ENCODE data around the gene CNTNAP2.
"Not testable (repeated sequence)": the region's sequence is repeated elsewhere in the genome, so short reads cannot be mapped to it uniquely, and the experiment has no call there.

Gene CNTNAP2

GRCh38 chr7:148395352-148395811 lies 2278.8 kb downstream of the CNTNAP2 start:
- no peak for DNase-seq

DNA sequence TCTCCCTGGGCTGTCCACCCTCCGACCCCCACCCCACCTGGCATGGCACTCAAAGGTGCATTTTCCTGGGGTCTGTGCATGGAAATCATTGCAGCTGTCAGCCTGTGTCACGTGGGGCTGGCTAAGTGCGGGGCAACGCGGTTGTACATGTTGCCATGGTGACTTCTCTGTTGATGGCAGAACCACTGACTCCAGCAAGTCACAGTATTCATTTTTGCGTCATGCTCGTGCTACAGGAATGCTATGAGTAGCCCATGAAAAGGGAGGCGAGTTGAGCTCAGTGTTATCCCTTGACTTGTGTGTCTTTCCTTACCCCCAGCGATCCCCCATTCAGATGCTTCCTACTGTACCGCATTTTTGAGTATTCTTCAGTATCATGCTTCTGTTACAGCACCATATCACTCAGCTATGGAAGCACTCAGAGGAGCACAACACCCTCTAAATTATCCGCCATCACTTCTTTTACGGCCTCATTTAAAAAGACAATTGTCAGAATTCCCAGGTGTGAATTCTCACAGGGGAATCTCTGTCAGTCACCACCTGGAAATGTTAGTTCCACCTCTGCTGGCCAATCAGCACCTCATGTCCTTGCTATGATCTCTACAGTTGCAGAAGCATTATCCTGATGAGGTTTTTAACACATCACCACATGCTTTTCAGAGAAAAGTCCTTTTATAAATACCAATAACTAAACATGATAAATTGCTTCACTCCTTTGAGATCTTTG lies 2279.6 kb downstream of the CNTNAP2 start:
- DNase-seq: no peak

DNA sequence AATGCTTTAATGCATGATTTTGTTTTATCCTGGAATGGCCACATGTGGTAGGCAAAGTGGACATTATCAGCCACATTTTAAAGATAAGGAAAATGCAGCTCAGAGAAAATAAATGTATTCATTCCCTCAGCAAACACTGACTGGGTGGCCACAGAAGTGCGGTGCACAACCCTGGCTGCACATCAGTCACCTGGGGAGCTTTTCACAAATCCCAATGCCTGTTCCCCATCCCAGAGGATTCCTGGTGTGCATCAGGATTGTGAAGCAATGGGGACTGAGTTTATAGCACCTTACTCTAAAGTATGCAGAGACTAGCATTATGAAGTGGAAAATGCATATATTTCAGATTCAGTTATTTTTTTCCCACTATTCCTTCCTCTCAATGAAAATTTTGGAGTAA lies 2280.5 kb downstream of the CNTNAP2 start:
- DNase-seq: no peak

- no peak for DNase-seq
These were observed 2280.9 kb downstream of the CNTNAP2 start for GRCh38 chr7:148397551-148397950.

- no peak for DNase-seq
These were observed 2281.4 kb downstream of the CNTNAP2 start for GRCh38 chr7:148397985-148398384.

DNA sequence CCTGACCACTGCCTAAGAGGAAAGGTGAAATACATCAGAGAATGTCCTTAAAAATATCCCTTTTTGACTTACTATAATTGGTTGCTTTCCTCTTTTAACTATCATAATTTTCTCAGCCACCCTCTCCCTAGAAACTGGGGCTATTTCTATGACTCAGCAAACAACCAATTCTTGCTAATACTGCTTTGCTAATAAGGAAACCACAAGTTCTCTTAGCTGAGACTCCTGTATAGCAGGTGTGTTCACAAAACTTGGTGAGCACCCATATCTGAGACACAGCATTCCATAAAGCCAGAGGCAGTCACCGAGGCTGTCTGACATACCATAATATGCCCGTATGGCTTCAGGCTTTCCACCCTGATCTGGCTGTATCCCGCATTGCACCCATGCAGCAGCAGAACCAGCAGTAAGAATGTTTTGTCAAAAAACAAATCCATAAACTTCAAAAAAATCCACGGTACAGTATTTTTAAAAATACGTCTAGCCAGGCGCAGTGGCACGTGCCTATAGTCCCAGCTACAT lies 2282.3 kb downstream of the CNTNAP2 start:
- no peak for DNase-seq

DNA sequence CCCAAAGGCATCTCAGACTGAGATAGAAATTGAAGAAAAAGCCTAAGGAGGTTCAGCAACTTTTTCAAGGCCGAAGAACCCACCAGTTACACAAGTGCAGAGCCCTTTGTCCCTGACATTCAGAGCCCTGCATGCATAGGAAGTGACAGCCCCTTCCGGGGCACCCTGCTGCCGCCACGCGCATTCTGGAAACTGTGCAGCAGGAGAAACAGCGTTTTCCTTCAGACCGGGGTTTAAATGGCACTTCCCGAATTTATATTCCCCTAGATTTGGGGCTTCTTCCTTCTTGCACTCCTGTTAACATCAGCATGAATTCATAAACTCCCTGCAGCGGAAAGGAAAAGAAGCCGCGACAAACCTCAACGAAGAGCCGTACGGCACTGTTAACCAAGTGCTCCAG lies 2283.5 kb downstream of the CNTNAP2 start:
- DNase-seq: no peak

DNA sequence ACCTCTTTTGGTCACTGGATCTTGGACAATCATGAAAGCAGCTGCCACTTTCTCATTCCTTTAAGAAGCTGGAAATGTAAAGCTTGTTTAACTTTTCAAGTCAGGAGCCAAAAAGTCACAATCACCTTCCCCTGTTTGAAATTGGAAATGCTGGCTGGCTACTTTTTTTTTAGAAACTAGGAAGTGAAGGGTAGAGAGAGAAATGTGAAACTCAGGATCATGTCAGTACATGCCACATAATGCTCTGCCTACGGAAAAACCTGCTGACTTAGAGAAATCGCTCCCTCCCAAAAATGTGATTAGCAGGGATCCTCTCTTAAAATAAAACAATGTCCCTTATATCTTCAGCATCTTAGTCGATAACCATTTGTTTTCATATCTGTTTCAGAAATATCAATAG lies 2285.6 kb downstream of the CNTNAP2 start:
- DNase-seq: no peak

DNA sequence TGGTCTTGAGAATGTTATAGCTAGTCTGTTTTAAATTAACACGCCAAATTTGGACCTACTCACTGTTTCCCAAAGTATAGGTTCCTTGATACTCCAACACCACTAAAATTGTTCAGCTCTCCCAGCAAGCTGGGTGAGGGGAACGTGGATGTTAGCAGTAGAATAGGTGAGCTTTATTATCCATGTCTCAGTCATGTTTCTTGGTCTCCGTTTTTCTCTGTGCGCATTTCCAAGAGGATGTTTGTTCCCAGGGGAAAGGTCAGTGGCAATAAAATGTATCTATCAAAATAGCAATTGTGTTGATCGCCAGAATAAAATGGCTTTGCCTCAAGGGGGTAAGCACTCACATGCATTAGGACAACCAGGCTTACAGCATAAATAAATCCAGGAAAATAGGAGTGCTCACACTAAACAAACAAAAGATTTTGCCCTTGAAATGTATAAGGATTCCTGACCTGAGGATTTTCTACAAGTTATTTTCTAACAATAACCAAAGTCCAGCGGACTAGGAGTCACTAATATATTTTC lies 2286.9 kb downstream of the CNTNAP2 start:
- no peak for DNase-seq

DNA sequence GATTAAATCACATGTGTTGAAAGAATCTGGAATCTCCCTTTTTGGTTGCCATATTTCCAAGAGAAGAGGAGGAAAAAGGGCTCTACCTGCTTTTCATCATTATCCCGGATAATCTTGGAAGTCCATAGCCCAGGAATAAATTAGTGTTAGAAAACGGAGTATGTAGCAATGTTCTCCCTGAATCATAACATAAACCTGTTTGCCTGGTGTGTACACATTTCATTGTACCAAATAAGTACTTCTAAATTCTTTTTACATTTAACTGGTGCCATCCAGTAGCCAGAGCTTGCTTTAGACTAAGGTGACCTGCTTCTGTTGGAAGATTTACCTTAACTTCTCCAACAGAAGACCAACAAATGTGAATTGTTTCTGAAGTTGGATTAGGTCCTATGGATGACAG lies 2291.7 kb downstream of the CNTNAP2 start:
- DNase-seq: no peak

GRCh38 chr7:148410905-148411304 lies 2294.3 kb downstream of the CNTNAP2 start:
- no peak for DNase-seq

- DNase-seq: no peak
These were observed 2296.1 kb downstream of the CNTNAP2 start for GRCh38 chr7:148412691-148413090.

- DNase-seq: no peak
These were observed 2303.5 kb downstream of the CNTNAP2 start for GRCh38 chr7:148419856-148420832.

DNA sequence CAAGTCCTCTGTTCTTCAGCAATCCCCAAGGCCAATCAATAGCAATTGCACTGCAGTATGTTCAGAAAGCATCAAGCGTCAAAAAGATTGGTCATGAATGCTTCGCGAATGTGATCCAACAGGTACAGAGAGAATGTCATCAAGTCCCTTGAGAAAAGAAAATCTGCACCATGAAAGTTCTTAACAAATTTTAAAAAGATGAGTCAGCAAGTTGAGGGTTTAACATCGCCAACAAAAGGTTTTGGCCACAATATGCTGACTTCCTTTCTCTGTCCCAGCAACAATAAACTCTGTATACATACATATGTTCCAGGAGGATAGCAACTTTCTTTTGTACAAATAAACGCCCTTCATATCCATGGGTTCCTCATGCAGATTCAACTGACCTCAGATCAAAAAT lies 2305.4 kb downstream of the CNTNAP2 start:
- no peak for DNase-seq

GRCh38 chr7:148426393-148426792 lies 2309.8 kb downstream of the CNTNAP2 start:
- not testable (repeated sequence) for DNase-seq

DNA sequence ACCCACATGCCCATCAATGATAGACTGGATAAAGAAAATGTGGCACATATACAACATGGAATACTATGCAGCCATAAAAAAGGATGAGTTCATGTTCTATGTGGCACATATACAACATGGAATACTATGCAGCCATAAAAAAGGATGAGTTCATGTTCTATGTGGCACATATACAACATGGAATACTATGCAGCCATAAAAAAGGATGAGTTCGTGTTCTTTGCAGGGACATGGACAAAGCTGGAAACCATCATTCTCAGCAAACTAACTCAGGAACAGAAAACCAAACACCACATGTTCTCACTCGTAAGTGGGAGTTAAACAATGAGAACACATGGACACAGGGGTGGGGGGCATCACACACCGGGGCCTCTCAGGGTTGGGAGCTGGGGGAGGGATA lies 2314.1 kb downstream of the CNTNAP2 start:
- not testable (repeated sequence) for DNase-seq

DNA sequence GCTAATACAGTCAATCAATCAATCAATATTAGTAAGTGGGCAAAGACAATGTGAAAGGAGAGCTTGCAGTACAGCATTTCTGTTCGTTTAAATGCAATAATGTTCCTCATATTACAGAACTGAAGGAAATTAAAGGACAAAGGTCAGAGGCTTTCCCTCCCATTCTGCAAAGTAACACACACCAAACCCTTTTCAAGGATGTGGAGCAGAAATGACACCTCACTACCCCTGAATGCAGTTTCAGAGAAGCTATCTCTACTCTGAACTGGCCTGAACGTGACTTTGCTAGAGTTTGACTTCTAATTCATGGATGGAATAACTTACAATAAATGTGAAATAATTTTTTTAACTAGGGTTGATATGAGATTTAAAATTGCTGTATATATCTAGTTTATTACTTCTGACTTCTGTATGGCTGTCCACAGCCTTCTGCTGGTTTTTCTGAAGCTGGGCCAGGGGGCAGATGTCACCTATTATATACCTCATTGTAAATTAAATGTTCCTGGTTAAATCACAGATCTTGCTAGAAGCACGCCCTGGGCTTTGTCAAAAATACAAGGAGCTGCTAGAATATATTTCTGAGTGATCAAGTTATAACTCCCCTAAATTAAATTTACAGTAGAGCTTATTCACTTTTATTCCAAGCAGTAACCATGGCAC lies 2317.1 kb downstream of the CNTNAP2 start:
- DNase-seq: no peak

- no peak for DNase-seq
These were observed 2317.7 kb downstream of the CNTNAP2 start for GRCh38 chr7:148434181-148434757.

- no peak for DNase-seq
These were observed 2318.3 kb downstream of the CNTNAP2 start for GRCh38 chr7:148434887-148435286.

- DNase-seq: no peak
These were observed 2319.1 kb downstream of the CNTNAP2 start for GRCh38 chr7:148435715-148436114.

DNA sequence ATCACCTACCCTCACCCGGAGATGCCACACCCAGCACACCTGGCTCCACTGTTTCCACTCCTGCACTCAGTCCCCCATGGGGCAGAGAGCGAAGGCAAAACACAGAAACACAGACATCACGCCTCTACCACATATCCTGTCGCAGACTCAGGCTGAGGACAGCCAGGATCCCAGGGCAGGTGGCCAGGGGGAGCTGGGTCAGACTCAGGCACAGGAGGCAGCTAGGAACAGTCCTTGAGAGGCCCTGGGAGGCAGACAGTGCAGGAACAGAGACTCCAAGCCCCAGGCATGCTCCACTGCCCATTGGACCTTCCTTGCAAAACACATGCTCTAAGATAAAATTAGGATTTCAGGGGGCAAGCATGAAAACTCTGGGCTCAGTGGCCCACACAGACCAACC lies 2319.5 kb downstream of the CNTNAP2 start:
- DNase-seq: no peak

GRCh38 chr7:148436571-148436970 lies 2320.0 kb downstream of the CNTNAP2 start:
- no peak for DNase-seq
